A549 (cell line): ENCODE data around the gene TRIO.

Experiments
- CTCF ChIP-seq: fragments of >200 bp; sonication (Bioruptor Twin); formaldehyde crosslinking; IDR thresholded peaks from 3 replicates; pipeline ENCODE4 v1.5.1; 2016
- HEYL ChIP-seq: fragments of 250-450 bp; sonication (Bioruptor Pico); IDR thresholded peaks from 2 replicates; pipeline ENCODE4 v1.8.0; 2021; ENCODE audit warnings: mild to moderate bottlenecking, moderate library complexity
- USF2 ChIP-seq: fragments of 450-650 bp; IDR thresholded peaks from 2 replicates; pipeline ENCODE4 v1.6.1; 2014; ENCODE audit warnings: antibody characterized with exemption

DNA sequence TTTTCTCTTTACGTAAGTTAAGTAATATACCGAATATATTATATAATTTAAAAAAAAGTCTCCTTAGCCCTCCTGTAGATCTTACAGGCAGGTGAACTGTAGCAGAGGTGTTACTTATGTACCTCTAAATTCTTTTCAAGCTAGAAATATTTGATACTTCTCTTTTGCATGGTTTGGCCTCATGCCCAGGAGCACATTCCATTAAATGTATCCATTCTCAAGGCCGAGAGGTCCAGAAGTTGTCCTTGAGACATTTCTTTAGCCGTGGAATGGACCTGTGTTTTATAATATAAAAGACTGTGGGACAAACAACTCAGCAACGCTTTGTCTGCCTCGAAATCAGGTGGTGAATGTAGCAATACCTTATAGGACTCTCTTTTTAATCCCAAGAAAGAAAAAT, 184.5 kb downstream of the TRIO start:
- no peak for TF ChIP-seq CTCF
- no peak for TF ChIP-seq USF2
- TF ChIP-seq HEYL (CRISPR knock-in tag), result no peak
